Muscle layer of colon (tissue), 2 donors: ENCODE results near the gene CLDN25.
"Not testable (repeated sequence)": the region's sequence is repeated elsewhere in the genome, so short reads cannot be mapped to it uniquely, and the experiment has no call there.

Source experiments
- H3K27ac ChIP-seq: one replicate; pipeline ENCODE4 v1.7.0; 2013; ENCODE audit warnings: low read depth, mild to moderate bottlenecking, low read length, moderate library complexity
- H3K27me3 ChIP-seq, 2 donors: one replicate each; pipeline ENCODE4 v1.7.0; 2013; ENCODE audit warnings: low read length in 2 of 2, mild to moderate bottlenecking in 2 of 2; ENCODE audit not compliant: insufficient read depth in 2 of 2, control insufficient read depth in 1 of 2
- H3K36me3 ChIP-seq: one replicate; pipeline ENCODE4 v1.7.0; 2013; ENCODE audit warnings: mild to moderate bottlenecking, low read length; ENCODE audit not compliant: insufficient read depth
- H3K4me1 ChIP-seq: one replicate; pipeline ENCODE4 v1.7.0; 2013; ENCODE audit warnings: mild to moderate bottlenecking, low read length; ENCODE audit not compliant: insufficient read depth
- H3K4me3 ChIP-seq, 2 donors: one replicate each; pipeline ENCODE4 v1.7.0; 2013; ENCODE audit warnings: low read length in 2 of 2, low read depth in 1 of 2, mild to moderate bottlenecking in 1 of 2, moderate library complexity in 1 of 2
- H3K9ac ChIP-seq: one replicate; pipeline ENCODE4 v1.7.0; 2013; ENCODE audit warnings: low read length
- H3K9me3 ChIP-seq: one replicate; pipeline ENCODE4 v1.7.0; 2013; ENCODE audit warnings: mild to moderate bottlenecking, low read length
- donor health status: abdominal sarcoma.
- donor health status: Adenocarcinoma of cecum.

Gene CLDN25

GRCh38 chr11:113779496-113779895 lies at the start of gene CLDN25:
TSS of gene CLDN25 (plus strand) at chr11:113779796. CDS start at chr11:113779796, 0 bp downstream.
- no peak within 1 kb of the TSS for H3K4me3 ChIP-seq
- no peaks in the 10 kb centered on the region for H3K4me1 ChIP-seq
- no peaks in the 10 kb centered on the region for H3K36me3 ChIP-seq
- H3K27me3 ChIP-seq: no peaks in the 10 kb centered on the region
- H3K9me3 ChIP-seq: no peaks in the 10 kb centered on the region
- no peak within 1 kb of the TSS for H3K9ac ChIP-seq
- H3K27ac ChIP-seq: no peak within 1 kb of the TSS

- H3K27me3 ChIP-seq: no peaks in the 10 kb centered on the region
- H3K9ac ChIP-seq: no peak overlapping the region
- H3K4me1 ChIP-seq: no peaks in the 10 kb centered on the region
- peaks cover 14% of the 10 kb centered on the region for H3K36me3 ChIP-seq
- no peak overlapping the region for H3K4me3 ChIP-seq
- H3K27ac ChIP-seq: no peak overlapping the region
- no peaks in the 10 kb centered on the region for H3K9me3 ChIP-seq
Observed at GRCh38 chr11:113730887-113731726, 48.5 kb upstream of the CLDN25 start.

- no peaks in the 10 kb centered on the region for H3K4me1 ChIP-seq
- peaks cover 14% of the 10 kb centered on the region for H3K36me3 ChIP-seq
- H3K27me3 ChIP-seq: no peaks in the 10 kb centered on the region
- H3K9ac ChIP-seq: no peak overlapping the region
- no peak overlapping the region for H3K4me3 ChIP-seq
- H3K9me3 ChIP-seq: no peaks in the 10 kb centered on the region
- no peak overlapping the region for H3K27ac ChIP-seq
Observed at GRCh38 chr11:113732092-113732491, 47.5 kb upstream of the CLDN25 start.

GRCh38 chr11:113736323-113736722 lies 43.3 kb upstream of the CLDN25 start:
- Histone ChIP-seq H3K4me3 (no peak overlapping the region), H3K4me1 (no peaks in the 10 kb centered on the region), H3K27me3 (no peaks in the 10 kb centered on the region), H3K9ac (no peak overlapping the region), H3K9me3 (no peaks in the 10 kb centered on the region), H3K36me3 (peaks cover 32% of the 10 kb centered on the region), H3K27ac (no peak overlapping the region)

GRCh38 chr11:113752932-113753331 lies 26.7 kb upstream of the CLDN25 start:
- Histone ChIP-seq H3K9me3 (no peaks in the 10 kb centered on the region), H3K36me3 (peaks cover 36% of the 10 kb centered on the region), H3K4me3 (no peak overlapping the region), H3K27ac (no peak overlapping the region), H3K9ac (no peak overlapping the region), H3K4me1 (no peaks in the 10 kb centered on the region), H3K27me3 (no peaks in the 10 kb centered on the region)

GRCh38 chr11:113760241-113760640 lies 19.4 kb upstream of the CLDN25 start:
- Histone ChIP-seq H3K4me3 (no peak overlapping the region), H3K27ac (no peak overlapping the region), H3K27me3 (no peaks in the 10 kb centered on the region), H3K9ac (no peak overlapping the region), H3K9me3 (no peaks in the 10 kb centered on the region), H3K4me1 (no peaks in the 10 kb centered on the region), H3K36me3 (peaks cover 36% of the 10 kb centered on the region)

- H3K4me3 ChIP-seq, H3K9ac ChIP-seq, H3K9me3 ChIP-seq, H3K27ac ChIP-seq, H3K27me3 ChIP-seq, H3K4me1 ChIP-seq: not testable (repeated sequence)
- peaks cover 36% of the 10 kb centered on the region for H3K36me3 ChIP-seq
Observed at GRCh38 chr11:113763040-113763439, 16.6 kb upstream of the CLDN25 start.

GRCh38 chr11:113764527-113765219 lies 14.9 kb upstream of the CLDN25 start:
- Histone ChIP-seq H3K4me3 (no peak overlapping the region), H3K4me1 (no peaks in the 10 kb centered on the region), H3K36me3 (peaks cover 28% of the 10 kb centered on the region), H3K27ac (no peak overlapping the region), H3K9ac (no peak overlapping the region), H3K27me3 (no peaks in the 10 kb centered on the region), H3K9me3 (no peaks in the 10 kb centered on the region)

GRCh38 chr11:113771964-113772363 lies 7.6 kb upstream of the CLDN25 start:
- peaks cover 16% of the 10 kb centered on the region for H3K36me3 ChIP-seq
- no peak overlapping the region for H3K27ac ChIP-seq
- no peaks in the 10 kb centered on the region for H3K27me3 ChIP-seq
- H3K9ac ChIP-seq: no peak overlapping the region
- no peaks in the 10 kb centered on the region for H3K9me3 ChIP-seq
- peaks cover 8% of the 10 kb centered on the region for H3K4me1 ChIP-seq
- H3K4me3 ChIP-seq: peak overlapping the region in 1 of 2 donors; percentile 7

GRCh38 chr11:113773092-113773415 lies 6.5 kb upstream of the CLDN25 start:
- Histone ChIP-seq H3K27ac (peak overlapping the region; percentile 84), H3K9ac (peak overlapping the region; percentile 96), H3K4me1 (peaks cover 8% of the 10 kb centered on the region), H3K4me3 (peak overlapping the region; percentile 66 to 98), H3K27me3 (no peaks in the 10 kb centered on the region), H3K9me3 (no peaks in the 10 kb centered on the region), H3K36me3 (peaks cover 7% of the 10 kb centered on the region)

- no peaks in the 10 kb centered on the region for H3K27me3 ChIP-seq
- peak within 1 kb of the TSS; percentile 84 for H3K27ac ChIP-seq
- no peaks in the 10 kb centered on the region for H3K9me3 ChIP-seq
- peaks cover 2% of the 10 kb centered on the region for H3K36me3 ChIP-seq
- peak within 1 kb of the TSS; percentile 96 for H3K9ac ChIP-seq
- H3K4me1 ChIP-seq: peaks cover 8% of the 10 kb centered on the region
- H3K4me3 ChIP-seq: peak within 1 kb of the TSS; percentile 66 to 98
Observed at GRCh38 chr11:113773416-113774173, 6.0 kb upstream of the CLDN25 start, which contains the start of gene ZW10. TSS of gene ZW10 (minus strand) at chr11:113773692. CDS start at chr11:113773666, 26 bp downstream.
